HG03108 (cell line): ENCODE results near the gene GLIS2.

Experiments used
- ATAC-seq: cut with Tn5 transposase; IDR thresholded peaks from one replicate; pipeline ENCODE4 v1.9.1; 2021; ENCODE audit warnings: moderate library complexity; ENCODE audit not compliant: unreplicated experiment

GLIS2 gene

DNA sequence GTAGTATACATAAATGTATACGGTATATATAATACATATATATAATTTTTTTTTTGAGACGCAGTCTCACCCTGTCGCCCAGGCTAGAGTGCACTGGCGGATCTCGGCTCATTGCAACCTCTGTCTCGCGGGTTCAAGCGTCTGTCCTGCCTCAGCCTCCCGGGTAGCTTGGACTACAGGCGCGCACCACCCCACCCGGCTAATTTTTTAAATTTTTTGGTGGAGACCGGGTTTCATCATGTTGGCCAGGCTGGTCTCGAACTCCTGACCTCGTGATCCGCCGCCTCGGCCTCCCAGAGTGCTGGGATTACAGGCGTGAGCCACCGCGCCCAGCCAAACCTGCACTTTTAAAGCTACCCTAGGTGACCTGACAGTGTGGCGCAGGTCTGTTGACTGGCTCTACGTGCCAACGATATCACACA, 34.5 kb downstream of the GLIS2 start:
- ATAC-seq = no peak

DNA sequence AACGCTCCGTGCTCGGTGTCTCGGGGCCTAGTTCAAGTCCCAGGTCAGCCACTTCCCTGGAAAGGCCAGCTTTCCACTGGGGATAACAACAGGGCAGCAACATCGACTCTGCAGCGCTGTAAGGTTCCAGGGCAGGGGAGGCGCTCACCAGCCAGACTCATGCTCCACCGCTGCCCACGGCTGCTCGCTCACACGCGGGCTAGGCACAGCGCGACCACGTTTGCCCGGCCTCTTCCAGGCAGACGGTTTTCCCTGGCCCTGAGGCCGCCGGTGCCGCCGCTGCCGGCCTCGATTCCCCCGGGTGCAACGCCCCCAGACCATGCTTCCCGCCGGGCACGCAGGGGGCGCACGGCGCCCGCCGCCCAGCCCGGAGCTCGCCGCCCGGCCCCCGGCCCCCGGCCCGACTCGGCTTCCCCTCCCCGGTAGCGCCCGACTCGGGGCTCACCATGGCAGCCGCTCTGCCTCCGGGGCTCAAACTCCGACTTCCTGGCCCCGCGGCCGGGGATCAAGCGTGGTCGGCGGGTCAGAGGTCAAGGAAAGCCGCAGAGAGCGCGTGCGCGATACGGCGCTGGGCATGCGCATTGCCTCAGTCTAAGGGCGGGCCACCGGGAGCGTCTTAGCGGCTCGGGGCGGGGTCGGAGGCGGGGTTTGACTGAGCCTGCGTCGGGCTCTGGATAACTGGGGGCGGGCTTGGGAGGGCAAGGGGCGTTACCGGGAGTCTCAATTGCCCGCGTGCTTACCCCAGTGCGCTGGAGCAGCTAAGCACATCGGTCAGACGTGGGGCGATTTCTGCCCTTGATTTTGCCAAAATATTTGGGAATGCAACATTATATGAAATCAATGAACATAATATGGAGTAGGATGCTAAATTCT, 35.2 kb downstream of the GLIS2 start, which contains the start of gene PAM16:
Gene PAM16 (minus strand): TSS at position 535 of the 873 bp plus-strand sequence. CDS start 87 bp downstream, at position 448.
- ATAC-seq = peak; percentile 86

DNA sequence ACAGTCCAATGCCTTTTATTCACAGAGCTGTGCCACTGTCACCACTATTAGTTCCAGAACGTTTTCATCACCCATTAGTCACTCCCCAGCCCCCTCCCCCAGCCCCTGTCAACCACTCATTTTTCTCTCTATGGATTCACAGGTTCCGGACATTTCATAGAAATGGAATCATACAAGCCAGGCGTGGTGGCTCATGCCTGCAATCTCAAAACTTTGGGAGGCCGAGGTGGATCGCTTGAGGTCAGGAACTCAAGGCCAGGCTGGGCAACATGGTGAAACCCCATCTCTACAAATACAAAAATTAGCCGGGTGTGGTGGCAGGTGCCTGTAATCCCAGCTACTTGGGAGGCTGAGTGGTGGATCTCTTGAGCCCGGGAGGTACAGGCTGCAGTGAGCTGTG, 36.0 kb downstream of the GLIS2 start:
- ATAC-seq = no peak

DNA sequence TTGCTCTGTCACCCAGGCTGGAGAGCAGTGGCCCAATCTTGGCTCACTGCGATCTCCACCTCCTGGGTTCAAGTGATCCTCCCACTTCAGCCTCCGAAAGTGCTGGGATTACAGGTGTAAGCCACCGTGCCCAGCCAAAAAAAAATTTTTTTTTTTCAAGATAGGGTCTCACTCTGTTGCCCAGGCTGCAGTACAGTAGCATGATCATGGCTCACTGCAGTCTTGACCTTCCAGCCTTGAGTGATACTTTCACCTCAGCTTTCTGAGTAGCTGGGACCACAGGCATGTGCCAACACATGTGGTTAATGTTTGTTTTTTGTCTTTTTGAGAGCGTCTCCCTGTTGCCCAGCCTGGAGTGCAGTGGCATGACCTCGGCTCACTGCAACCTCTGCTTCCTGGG, 37.0 kb downstream of the GLIS2 start:
- no peak for ATAC-seq

DNA sequence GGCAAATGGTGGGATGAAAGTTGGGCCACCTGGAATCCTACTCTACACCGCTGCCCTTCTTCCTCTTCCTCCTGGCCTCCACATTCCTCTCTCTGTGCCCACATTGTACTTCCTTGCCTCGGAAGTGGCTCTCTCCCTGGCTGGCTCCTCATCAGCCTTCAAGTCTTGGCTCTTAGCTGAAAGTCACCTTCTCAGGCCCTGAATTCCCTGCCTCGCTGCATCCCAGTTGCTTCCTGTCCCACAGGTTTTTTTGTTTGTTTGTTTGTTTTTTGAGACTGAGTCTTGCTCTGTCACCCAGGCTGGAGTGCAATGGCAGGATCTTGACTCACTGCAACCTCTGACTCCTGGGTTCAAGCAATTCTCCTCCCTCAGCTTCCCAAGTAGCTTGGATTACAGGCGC, 37.8 kb downstream of the GLIS2 start:
- no peak for ATAC-seq

- ATAC-seq = no peak
Observed at GRCh38 chr16:4354512-4355409, 38.9 kb downstream of the GLIS2 start.

GRCh38 chr16:4356820-4357219, 41.0 kb downstream of the GLIS2 start:
- ATAC-seq = no peak

GRCh38 chr16:4358236-4358635, 42.4 kb downstream of the GLIS2 start:
- ATAC-seq = no peak

DNA sequence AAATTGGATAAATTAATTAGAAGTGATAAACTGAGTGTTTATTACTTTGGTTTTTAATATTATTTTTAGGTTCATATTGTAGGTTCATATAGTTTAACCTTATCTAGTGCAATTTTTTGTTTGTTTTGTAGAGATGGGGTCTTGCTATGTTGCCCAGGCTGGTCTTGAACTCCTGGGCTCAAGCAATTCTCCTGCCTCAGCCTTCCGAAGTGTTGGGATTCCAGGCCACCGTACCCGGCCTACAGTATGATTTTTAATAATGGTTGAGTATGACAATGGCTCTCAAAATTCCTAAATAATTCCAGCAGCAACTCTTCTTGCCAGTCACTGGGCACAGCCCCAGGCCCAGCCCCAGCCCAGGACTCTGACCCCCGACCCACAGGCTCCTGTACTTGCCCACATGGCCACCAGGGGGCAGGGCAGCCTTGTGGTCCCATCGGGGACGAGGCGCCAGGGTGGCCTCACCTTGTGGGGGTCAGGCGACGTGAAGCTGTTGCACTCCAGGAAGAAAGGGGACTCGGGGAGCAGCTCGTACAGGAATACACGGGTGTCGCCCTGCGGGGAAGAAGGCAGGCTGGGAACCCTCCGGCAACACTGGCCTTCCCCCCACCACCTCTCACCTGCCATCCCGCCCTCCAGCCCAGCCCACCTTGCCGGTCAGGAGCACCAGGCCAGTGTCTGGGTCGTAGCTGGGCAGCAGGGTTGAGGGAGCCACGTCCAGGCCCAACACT, 43.1 kb downstream of the GLIS2 start:
- ATAC-seq = no peak

DNA sequence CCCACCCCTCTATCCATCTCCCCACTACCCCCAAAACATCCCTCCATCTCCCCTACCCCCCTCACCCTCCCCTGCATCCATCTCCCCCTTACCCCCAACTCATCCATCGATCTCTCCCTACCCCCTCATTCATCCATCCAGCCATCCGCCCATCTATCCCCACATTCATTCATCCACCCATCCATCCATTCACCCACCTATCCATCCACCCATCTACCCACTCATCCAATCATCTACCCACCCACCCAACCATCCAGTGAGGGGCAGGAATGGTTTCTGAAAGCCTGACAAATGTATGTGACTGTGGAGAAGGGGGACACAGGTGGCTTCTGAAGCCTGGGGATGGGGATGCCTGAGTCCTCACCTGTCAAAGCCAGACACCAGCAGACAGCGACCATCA, 44.0 kb downstream of the GLIS2 start:
- no peak for ATAC-seq

- no peak for ATAC-seq
Observed at GRCh38 chr16:4360538-4361021, 44.7 kb downstream of the GLIS2 start.

DNA sequence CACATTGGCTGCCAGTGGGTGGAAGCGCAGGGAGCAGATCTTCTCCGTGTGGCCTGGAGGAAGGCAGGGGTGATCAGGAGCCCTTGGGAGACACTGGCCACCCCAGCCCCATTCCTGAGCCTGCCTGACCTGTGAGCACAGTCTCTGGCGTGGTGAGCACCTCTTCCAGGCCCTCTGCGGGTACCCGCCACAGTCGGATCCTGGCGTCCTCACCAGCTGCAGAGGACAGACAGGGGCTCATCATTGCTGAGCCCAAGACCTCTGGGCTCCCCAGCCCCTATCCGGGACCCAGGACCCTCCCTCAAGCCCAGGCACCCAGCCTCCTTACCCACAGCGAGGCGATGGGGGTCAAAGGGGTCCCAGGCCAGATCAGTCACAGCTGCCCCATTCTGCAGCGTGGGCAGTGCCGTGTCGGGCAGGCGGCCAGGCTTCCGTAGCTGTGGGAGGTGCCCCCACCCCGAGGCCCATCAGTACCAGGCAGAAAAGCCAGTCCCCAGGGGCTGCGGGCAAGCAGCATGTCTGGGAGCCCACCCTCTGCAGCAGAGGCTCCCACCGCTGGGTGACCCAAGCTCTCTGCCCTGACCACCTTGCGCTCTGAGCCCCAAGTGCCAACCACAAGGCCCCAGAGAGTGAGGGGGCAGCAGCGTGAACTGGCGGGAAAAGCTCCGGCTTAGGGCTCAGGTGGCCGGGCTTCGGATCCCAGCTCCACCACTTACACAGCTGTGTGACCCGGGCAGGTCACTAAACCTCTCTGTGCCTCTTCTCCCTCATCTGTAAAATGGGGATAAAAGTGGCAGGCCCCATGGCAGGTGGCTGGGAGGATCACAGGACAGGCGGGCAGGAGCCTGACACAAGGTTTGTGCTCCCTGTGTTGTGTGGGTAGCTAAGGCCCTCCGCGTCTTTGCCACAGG, 45.4 kb downstream of the GLIS2 start:
- ATAC-seq = no peak

DNA sequence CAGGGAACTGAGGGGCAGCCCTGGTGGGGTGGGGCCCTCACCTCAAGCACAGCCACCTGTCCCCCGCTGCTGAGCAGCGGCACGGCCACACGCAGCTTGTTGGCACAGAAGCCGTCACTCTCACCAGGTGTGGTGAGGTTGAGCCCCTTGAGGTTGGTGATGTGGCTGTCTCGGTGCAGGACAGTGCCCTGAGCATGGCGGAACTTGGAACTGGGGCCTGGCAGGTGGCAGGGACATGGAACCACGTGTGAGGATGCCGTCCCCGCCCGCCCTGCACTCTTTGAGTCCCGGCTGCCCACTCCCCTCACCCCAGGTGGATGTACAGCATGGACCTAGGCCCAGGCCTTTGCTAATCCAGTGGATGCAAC, 46.1 kb downstream of the GLIS2 start:
- ATAC-seq = no peak

GRCh38 chr16:4362476-4363135, 46.7 kb downstream of the GLIS2 start:
- no peak for ATAC-seq

DNA sequence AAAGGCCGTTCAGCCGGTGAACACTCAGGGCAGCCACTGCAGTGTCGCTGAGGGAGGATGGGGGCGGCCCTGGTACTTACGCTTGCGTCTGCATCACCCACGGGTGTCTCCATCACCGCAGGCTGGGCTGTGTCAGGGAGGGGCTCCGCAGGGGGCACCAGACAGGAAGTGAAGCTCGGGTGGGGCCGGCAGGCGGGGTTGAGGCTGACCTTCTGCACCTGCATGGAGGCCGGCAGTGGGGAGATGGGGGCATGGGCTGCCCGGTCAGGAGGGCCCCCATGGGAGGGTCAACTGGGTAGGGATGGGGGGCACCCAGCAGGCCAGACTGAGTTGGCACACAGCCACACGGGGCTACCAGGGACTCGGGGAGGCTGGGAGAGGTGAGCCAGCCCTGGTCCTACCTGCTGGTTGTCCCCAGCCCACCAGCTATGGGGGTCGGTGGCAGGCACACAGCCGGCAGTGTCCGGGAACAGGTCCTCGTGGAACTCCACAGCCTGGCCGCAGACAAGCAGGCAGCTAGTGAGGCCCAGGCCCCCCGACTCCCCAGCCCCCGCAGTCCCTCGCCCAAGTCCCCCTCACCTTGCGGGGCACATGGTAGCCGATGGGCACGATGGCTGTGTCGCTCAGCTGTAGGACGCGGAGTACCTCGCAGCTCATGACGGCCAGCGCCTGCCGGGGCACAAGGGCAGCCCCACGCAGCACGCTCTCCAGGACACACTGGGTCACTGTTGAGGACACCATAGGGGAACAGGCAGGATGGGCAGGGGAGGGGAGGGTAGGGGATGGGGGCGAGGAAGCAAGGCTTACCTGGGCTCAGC, 48.5 kb downstream of the GLIS2 start:
- no peak for ATAC-seq

- ATAC-seq = peak; percentile 48
Observed at GRCh38 chr16:4365014-4365406, 49.1 kb downstream of the GLIS2 start.

DNA sequence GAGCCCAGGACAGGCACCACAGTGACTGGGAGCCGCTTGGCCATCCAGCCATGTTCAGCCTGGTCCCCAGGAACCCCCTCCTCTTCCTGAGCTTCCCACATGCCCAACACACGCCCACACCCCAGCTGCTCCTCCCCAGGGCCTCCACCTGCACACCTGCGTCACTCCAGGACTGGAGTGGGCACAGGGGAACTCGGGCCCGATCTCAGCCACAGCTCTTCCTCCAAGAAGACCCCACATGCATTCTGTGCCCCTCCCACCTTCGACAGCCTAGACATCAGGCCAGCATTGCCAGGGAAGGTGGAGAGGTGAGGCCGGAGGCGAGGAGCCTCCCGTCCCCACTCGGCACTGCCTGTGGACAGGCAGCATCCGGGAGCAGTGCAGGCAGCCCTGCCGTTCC, 49.7 kb downstream of the GLIS2 start:
- ATAC-seq = no peak

DNA sequence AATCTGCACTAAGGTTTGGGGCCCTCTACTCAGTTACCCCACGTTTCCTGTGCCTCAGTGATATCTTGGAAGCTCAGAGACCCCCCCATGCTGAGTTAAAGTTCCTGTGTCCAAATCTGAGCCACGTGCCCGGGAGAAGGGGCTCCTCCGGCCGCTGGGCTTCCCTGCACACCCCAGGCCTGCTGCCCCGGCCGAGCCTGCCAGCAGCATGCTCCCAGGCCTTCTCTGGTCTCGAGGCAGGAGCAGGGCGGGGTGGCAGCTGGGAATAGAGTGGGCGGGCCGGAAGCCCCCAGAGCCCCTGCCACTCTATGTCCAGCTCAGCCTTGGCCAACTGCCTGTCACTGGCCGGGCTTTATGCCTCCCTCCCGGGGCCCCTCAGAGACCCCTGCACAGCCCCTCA, 50.1 kb downstream of the GLIS2 start:
- ATAC-seq = no peak
